Measurements from ENCODE around the gene BMERB1. TPM values are rescaled to one million over a fixed set of nuclear protein-coding genes. Genes with fewer than 3 reads are reported as not detected.
"Not testable (repeated sequence)": the region's sequence is repeated elsewhere in the genome, so short reads cannot be mapped to it uniquely, and the experiment has no call there.

BMERB1 gene
- total RNA-seq, 1 donor from 2014 or later: 45.4 TPM

- Histone ChIP-seq H3K9me3 (no peaks in the 10 kb centered on the region), H3K4me1 (peaks cover 0 to 4% of the 10 kb centered on the region in 2 donors), H3K27me3 (no peaks in the 10 kb centered on the region), H3K36me3 (peaks cover 0 to 3% of the 10 kb centered on the region in 2 donors), H3K27ac (no peak overlapping the region), H3K4me3 (no peak overlapping the region)
- DNase-seq (ENCODE audit: low spot score in 2 of 2): no peak
- intact Hi-C loops (cut with DNase I): no loop called here
- TF ChIP-seq CTCF (IDR thresholded peaks at IDR 0.05): no peak
Observed at GRCh38 chr16:15452246-15452855, 18.0 kb downstream of the BMERB1 start.

DNA sequence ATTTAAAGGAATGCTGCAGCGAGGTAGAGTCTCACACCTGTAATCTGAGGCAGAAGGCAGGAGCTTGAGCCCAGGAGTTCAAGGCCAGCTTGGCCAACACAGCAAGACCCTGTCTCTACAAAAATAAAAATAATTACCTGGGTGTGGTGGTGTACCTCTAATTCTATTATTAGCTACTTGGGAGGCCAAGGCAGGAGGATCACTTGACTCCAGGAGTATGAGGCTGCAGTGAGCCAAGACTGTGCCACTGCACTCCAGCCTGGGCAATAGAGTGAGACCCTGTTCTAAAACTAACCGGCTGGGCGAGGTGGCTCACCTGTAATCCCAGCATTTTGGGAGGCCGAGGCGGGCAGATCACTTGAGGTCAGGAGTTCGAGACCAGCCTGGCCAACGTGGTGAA lies 18.9 kb downstream of the BMERB1 start:
- H3K27ac ChIP-seq; H3K36me3 ChIP-seq; DNase-seq (ENCODE audit: low spot score in 2 of 2); H3K27me3 ChIP-seq; H3K4me1 ChIP-seq; H3K4me3 ChIP-seq; intact Hi-C loops (cut with DNase I); H3K9me3 ChIP-seq: not testable (repeated sequence)

- H3K4me1 ChIP-seq; DNase-seq (ENCODE audit: low spot score in 2 of 2); H3K36me3 ChIP-seq; intact Hi-C loops (cut with DNase I); H3K27ac ChIP-seq; H3K4me3 ChIP-seq; H3K9me3 ChIP-seq; H3K27me3 ChIP-seq: not testable (repeated sequence)
Observed at GRCh38 chr16:15454933-15455332, 20.5 kb downstream of the BMERB1 start.

DNA sequence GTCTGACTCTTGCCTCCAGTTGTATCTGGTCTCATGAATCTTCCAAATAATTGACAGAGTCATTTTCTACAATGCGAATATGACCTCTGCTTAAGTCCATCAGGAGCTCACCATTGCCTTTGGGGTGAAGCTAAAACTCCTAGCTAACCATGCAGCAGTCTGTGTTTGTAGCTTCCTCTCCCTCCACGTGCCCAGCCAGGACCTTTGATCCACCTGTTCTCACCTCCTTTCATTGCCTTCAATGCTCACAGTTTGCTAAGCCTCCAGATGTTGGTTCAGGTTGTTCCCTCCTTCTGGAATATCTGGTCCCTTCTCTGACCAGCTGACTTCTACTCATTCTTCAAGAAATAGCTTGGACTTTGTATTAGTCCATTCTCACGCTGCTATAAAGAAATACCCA lies 23.0 kb downstream of the BMERB1 start:
- TF ChIP-seq CTCF (IDR thresholded peaks at IDR 0.05): no peak
- Histone ChIP-seq H3K4me3 (no peak overlapping the region), H3K27me3 (no peaks in the 10 kb centered on the region), H3K36me3 (no peaks in the 10 kb centered on the region), H3K27ac (no peak overlapping the region), H3K4me1 (peaks cover 0 to 9% of the 10 kb centered on the region in 2 donors), H3K9me3 (no peaks in the 10 kb centered on the region)
- DNase-seq (ENCODE audit: low spot score in 2 of 2): no peak
- intact Hi-C loops (cut with DNase I): no loop called here

DNA sequence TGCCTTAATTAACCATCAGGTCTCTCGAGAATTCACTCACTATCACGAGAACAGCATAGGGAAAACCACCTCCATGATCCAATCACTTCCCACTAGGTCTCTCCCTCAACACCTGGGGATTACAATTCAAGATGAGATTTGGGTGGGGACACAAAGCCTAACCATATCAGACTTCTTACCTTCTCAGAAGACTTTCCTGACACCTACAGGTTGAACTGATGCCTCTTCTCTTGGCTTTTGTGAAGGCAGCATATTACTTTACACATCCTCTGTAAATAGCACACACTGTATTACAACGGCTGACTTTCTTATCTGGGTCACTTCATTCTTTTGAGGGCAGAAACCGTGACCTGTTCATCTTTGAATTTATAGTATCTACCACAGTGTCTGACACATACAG lies 23.6 kb downstream of the BMERB1 start:
- no peaks in the 10 kb centered on the region for H3K36me3 ChIP-seq
- intact Hi-C loops (cut with DNase I): no loop called here
- peaks cover 0 to 9% of the 10 kb centered on the region in 2 donors for H3K4me1 ChIP-seq
- H3K4me3 ChIP-seq: no peak overlapping the region
- no peaks in the 10 kb centered on the region for H3K27me3 ChIP-seq
- H3K27ac ChIP-seq: no peak overlapping the region
- no peak for DNase-seq (ENCODE audit: low spot score in 2 of 2)
- TF ChIP-seq CTCF (IDR thresholded peaks at IDR 0.05): no peak
- H3K9me3 ChIP-seq: no peaks in the 10 kb centered on the region

- intact Hi-C loops (cut with DNase I): no loop called here
- peaks cover 0 to 9% of the 10 kb centered on the region in 2 donors for H3K4me1 ChIP-seq
- no peak for DNase-seq (ENCODE audit: low spot score in 2 of 2)
- H3K9me3 ChIP-seq: no peaks in the 10 kb centered on the region
- no peaks in the 10 kb centered on the region for H3K27me3 ChIP-seq
- TF ChIP-seq CTCF (IDR thresholded peaks at IDR 0.05): no peak
- H3K4me3 ChIP-seq: no peak overlapping the region
- H3K36me3 ChIP-seq: no peaks in the 10 kb centered on the region
- no peak overlapping the region for H3K27ac ChIP-seq
Observed at GRCh38 chr16:15459791-15460190, 25.4 kb downstream of the BMERB1 start.

DNA sequence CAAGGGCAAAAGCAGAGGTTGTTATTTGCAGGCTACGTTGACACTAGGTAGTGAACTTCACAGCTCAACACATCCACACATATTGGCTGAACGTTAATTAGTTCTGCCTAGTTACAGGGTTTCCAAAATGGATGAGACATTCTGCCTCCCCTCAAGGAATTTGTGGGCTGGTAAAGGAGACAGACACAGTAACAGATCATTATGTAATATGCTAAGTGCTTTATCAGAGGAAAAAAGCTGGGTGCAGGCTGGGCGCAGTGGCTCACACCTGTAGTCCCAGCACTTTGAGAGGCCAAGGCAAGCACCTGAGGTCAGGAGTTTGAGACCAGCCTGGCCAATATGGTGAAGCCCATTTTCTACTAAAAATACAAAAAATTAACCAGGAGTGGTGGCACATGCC lies 26.2 kb downstream of the BMERB1 start:
- no peaks in the 10 kb centered on the region for H3K27me3 ChIP-seq
- intact Hi-C loops (cut with DNase I): no loop called here
- no peak for TF ChIP-seq CTCF (IDR thresholded peaks at IDR 0.05)
- H3K36me3 ChIP-seq: no peaks in the 10 kb centered on the region
- H3K4me3 ChIP-seq: no peak overlapping the region
- H3K4me1 ChIP-seq: peaks cover 0 to 9% of the 10 kb centered on the region in 2 donors
- peak overlapping the region in 1 of 2 donors; percentile 42 for H3K27ac ChIP-seq
- H3K9me3 ChIP-seq: no peaks in the 10 kb centered on the region
- DNase-seq (ENCODE audit: low spot score in 2 of 2): no peak
